Activated naive CD4-positive, alpha-beta T cell treated with anti-CD3 and anti-CD28 coated beads, Interleukin-2, amount 10 ng/mL, durations not matched to agents 7 days and 5 days (primary cell): ENCODE results near the gene FAM117B.

Source experiments
- CTCF ChIA-PET: fragments of 350-600 bp; sonication (Branson Sonifier 250); formaldehyde crosslinking; loops from one replicate; lab custom pipeline; 2021; ENCODE audit warnings: antibody characterized with exemption; lab: Charles Lee
- DNase-seq: peaks from one replicate; pipeline ENCODE4 v3.0.0-alpha.2; 2020
- H3K27ac Mint-ChIP-seq: one replicate; pipeline ENCODE4 v1.8.0; 2021; ENCODE audit warnings: mild to moderate bottlenecking, moderate library complexity, mixed read lengths
- H3K27me3 Mint-ChIP-seq: one replicate; pipeline ENCODE4 v1.8.0; 2021; ENCODE audit warnings: mild to moderate bottlenecking, mixed read lengths
- H3K36me3 Mint-ChIP-seq: one replicate; pipeline ENCODE4 v1.8.0; 2021; ENCODE audit warnings: mixed read lengths
- H3K4me1 Mint-ChIP-seq: one replicate; pipeline ENCODE4 v1.8.0; 2021; ENCODE audit warnings: mixed read lengths
- H3K4me3 Mint-ChIP-seq: one replicate; pipeline ENCODE4 v1.8.0; 2021; ENCODE audit warnings: mild to moderate bottlenecking, moderate library complexity, mixed read lengths
- H3K9me3 Mint-ChIP-seq: one replicate; pipeline ENCODE4 v1.8.0; 2021; ENCODE audit warnings: mixed read lengths

Gene FAM117B

DNA sequence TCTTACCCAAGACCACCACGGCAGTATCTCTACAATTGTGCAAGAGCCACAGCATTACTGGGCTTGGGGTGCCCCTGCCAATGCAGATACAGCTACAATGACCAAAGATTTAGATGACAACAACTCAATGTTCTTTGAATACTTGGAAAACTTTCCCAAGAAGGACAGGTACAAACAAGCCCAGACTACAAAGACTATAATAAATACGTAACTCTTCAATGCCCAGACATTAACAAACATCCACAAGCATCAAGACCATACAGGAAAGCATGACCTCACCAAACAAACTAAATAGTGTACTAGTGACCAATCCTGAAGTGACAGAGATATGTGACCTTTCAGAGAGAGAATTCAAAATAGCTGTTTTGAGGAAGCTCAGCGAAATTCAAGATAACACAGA, 174.0 kb downstream of the FAM117B start:
- no peak for DNase-seq
- Mint-ChIP-seq H3K9me3 (peaks cover 2% of the 10 kb centered on the region), H3K4me3 (no peak overlapping the region), H3K36me3 (peaks cover 15% of the 10 kb centered on the region), H3K27ac (no peak overlapping the region), H3K4me1 (no peaks in the 10 kb centered on the region), H3K27me3 (no peaks in the 10 kb centered on the region)
- CTCF ChIA-PET: no interaction called here

- CTCF ChIA-PET: no interaction called here
These were observed 178.6 kb downstream of the FAM117B start for GRCh38 chr2:202813387-202813786.

GRCh38 chr2:202814226-202814625, 179.5 kb downstream of the FAM117B start:
- Mint-ChIP-seq H3K4me1 (no peaks in the 10 kb centered on the region), H3K9me3 (peaks cover 3% of the 10 kb centered on the region), H3K27ac (no peak overlapping the region), H3K36me3 (peaks cover 8% of the 10 kb centered on the region), H3K27me3 (no peaks in the 10 kb centered on the region), H3K4me3 (no peak overlapping the region)
- DNase-seq: no peak
- CTCF ChIA-PET: no interaction called here

More at GRCh38 chr2:202813387-202813786, 178.6 kb downstream of the FAM117B start:
- Mint-ChIP-seq H3K4me3 (no peak overlapping the region), H3K9me3 (peaks cover 5% of the 10 kb centered on the region), H3K4me1 (no peaks in the 10 kb centered on the region), H3K27me3 (no peaks in the 10 kb centered on the region), H3K36me3 (peaks cover 15% of the 10 kb centered on the region), H3K27ac (no peak overlapping the region)
- no peak for DNase-seq

DNA sequence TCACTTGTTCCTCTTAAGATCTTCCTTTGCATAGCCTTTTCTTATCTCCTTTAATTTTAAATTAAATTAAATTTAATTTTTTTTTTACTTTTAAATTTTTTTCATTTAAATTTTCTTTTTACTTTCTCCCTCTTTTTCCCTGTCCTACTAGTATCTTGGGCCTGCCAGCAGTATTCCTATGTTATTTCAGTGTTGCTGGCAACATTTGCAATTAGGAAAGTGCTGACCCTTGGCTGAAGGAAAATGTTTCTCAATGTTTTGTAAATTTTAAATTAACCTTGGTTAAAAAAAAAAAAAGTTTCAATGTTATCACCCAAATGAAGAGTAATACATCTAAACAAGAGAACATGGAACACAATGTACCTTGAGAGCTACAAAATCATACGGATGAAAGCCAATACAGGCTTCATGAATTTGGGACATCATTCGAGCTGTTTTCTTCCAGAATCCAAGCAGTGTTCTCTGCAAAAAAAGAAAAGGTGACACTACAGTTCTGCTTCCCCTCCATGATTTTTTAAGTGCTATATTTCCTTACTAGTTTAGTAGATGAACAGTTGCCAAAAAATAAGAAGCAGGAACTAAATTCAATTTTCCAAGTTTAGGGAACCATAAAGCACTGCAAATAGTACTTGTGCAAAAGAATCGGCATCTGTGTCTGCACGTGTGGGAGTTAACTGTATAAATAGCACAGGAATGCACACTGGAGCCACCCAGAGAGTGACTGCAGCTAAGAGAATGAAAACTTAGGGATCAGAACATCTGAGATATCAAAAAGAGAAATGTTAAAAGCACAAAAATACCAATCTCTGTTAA, 181.0 kb downstream of the FAM117B start:
- Mint-ChIP-seq H3K9me3 (peaks cover 3% of the 10 kb centered on the region), H3K4me1 (no peaks in the 10 kb centered on the region), H3K27me3 (no peaks in the 10 kb centered on the region), H3K36me3 (peaks cover 7% of the 10 kb centered on the region), H3K27ac (no peak overlapping the region), H3K4me3 (no peak overlapping the region)
- DNase-seq: no peak
- CTCF ChIA-PET: no interaction called here

- no peak for DNase-seq
- Mint-ChIP-seq H3K27me3 (no peaks in the 10 kb centered on the region), H3K27ac (no peak overlapping the region), H3K36me3 (no peaks in the 10 kb centered on the region), H3K4me3 (no peak overlapping the region), H3K4me1 (no peaks in the 10 kb centered on the region), H3K9me3 (peaks cover 3% of the 10 kb centered on the region)
- CTCF ChIA-PET: no interaction called here
These were observed 183.0 kb downstream of the FAM117B start for GRCh38 chr2:202817771-202818170.

GRCh38 chr2:202818321-202818720, 183.6 kb downstream of the FAM117B start:
- CTCF ChIA-PET: no interaction called here
- Mint-ChIP-seq H3K36me3 (no peaks in the 10 kb centered on the region), H3K4me1 (no peaks in the 10 kb centered on the region), H3K9me3 (peaks cover 3% of the 10 kb centered on the region), H3K27ac (no peak overlapping the region), H3K27me3 (no peaks in the 10 kb centered on the region), H3K4me3 (no peak overlapping the region)
- no peak for DNase-seq
